ENCODE measurements around the gene MPPE1.

MPPE1 gene

GRCh38 chr18:11845654-11846053 is 62.5 kb downstream of the MPPE1 start:
- no CpG with 5 or more reads among the region's 4 CpGs for WGBS, 2 donors (ENCODE audit: extremely low coverage in 2 of 2, insufficient read length in 2 of 2, insufficient replicate concordance in 1 of 2)
- H3K9me3 ChIP-seq (replicated peaks in 1 of 2; ENCODE audit: control insufficient read depth in 2 of 2, insufficient read depth in 1 of 2, low read depth in 1 of 2, low read length in 2 of 2): no peaks in the 10 kb centered on the region
- no peak overlapping the region for H3K14ac ChIP-seq (ENCODE audit: low read length)
- H3K36me3 ChIP-seq (replicated peaks in 1 of 2; ENCODE audit: control insufficient read depth in 2 of 2, insufficient read depth in 2 of 2, low read length in 2 of 2): no peaks in the 10 kb centered on the region
- H3K27ac ChIP-seq (replicated peaks; ENCODE audit: low read length): no peak overlapping the region
- no peak overlapping the region for H3K18ac ChIP-seq (ENCODE audit: low read length)
- H4K91ac ChIP-seq (ENCODE audit: low read depth, low read length, poor library complexity): no peak overlapping the region
- H4K8ac ChIP-seq (ENCODE audit: low read depth, low read length): no peak overlapping the region
- H2BK12ac ChIP-seq (ENCODE audit: low read length): no peak overlapping the region
- no peak overlapping the region for H3K9ac ChIP-seq (ENCODE audit: low read depth, low read length, poor library complexity)
- no peak overlapping the region for H3K4ac ChIP-seq (ENCODE audit: low read length)
- no peak overlapping the region for H2BK5ac ChIP-seq (ENCODE audit: low read length)
- H3K4me1 ChIP-seq (ENCODE audit: control insufficient read depth in 2 of 2, insufficient read depth in 1 of 2, low read depth in 1 of 2, low read length in 2 of 2): peaks cover 3 to 13% of the 10 kb centered on the region in 2 donors
- no peaks in the 10 kb centered on the region for H3K27me3 ChIP-seq (ENCODE audit: control insufficient read depth in 3 of 3, insufficient read depth in 3 of 3, low read depth in 1 of 3, low read length in 3 of 3)
- no peak overlapping the region for H2AFZ ChIP-seq (ENCODE audit: low read length)
- no peak overlapping the region for H3K4me2 ChIP-seq (ENCODE audit: insufficient read depth, low read length, poor library complexity, severe bottlenecking)
- no peaks in the 10 kb centered on the region for H3K79me1 ChIP-seq (ENCODE audit: low read depth, low read length)
- H3K4me3 ChIP-seq (ENCODE audit: low read length in 2 of 2): no peak overlapping the region
- no peak overlapping the region for H2BK15ac ChIP-seq (ENCODE audit: low read length)
- no peak overlapping the region for H2AK5ac ChIP-seq (ENCODE audit: low read depth, low read length)
- no peak for DNase-seq (ENCODE audit: low spot score)
- H2BK120ac ChIP-seq (ENCODE audit: low read depth, low read length): no peak overlapping the region
- H3K23ac ChIP-seq (ENCODE audit: low read depth, low read length, poor library complexity): no peak overlapping the region

- WGBS, 2 donors (ENCODE audit: extremely low coverage in 2 of 2, insufficient read length in 2 of 2, insufficient replicate concordance in 1 of 2): no CpG with 5 or more reads among the region's 6 CpGs
- no peak overlapping the region for H2BK15ac ChIP-seq (ENCODE audit: low read length)
- no peak overlapping the region for H3K9ac ChIP-seq (ENCODE audit: low read depth, low read length, poor library complexity)
- H3K23ac ChIP-seq (ENCODE audit: low read depth, low read length, poor library complexity): no peak overlapping the region
- no peak overlapping the region for H4K91ac ChIP-seq (ENCODE audit: low read depth, low read length, poor library complexity)
- no peak overlapping the region for H3K14ac ChIP-seq (ENCODE audit: low read length)
- H3K79me1 ChIP-seq (ENCODE audit: low read depth, low read length): no peaks in the 10 kb centered on the region
- no peak for DNase-seq (ENCODE audit: low spot score)
- no peak overlapping the region for H2AK5ac ChIP-seq (ENCODE audit: low read depth, low read length)
- H3K27ac ChIP-seq (replicated peaks; ENCODE audit: low read length): no peak overlapping the region
- H3K4ac ChIP-seq (ENCODE audit: low read length): no peak overlapping the region
- no peaks in the 10 kb centered on the region for H3K27me3 ChIP-seq (ENCODE audit: control insufficient read depth in 3 of 3, insufficient read depth in 3 of 3, low read depth in 1 of 3, low read length in 3 of 3)
- H3K4me2 ChIP-seq (ENCODE audit: insufficient read depth, low read length, poor library complexity, severe bottlenecking): no peak overlapping the region
- no peak overlapping the region for H3K4me3 ChIP-seq (ENCODE audit: low read length in 2 of 2)
- H2BK12ac ChIP-seq (ENCODE audit: low read length): no peak overlapping the region
- H3K18ac ChIP-seq (ENCODE audit: low read length): no peak overlapping the region
- H4K8ac ChIP-seq (ENCODE audit: low read depth, low read length): no peak overlapping the region
- no peaks in the 10 kb centered on the region for H3K36me3 ChIP-seq (replicated peaks in 1 of 2; ENCODE audit: control insufficient read depth in 2 of 2, insufficient read depth in 2 of 2, low read length in 2 of 2)
- H2BK120ac ChIP-seq (ENCODE audit: low read depth, low read length): no peak overlapping the region
- H2AFZ ChIP-seq (ENCODE audit: low read length): no peak overlapping the region
- no peaks in the 10 kb centered on the region for H3K9me3 ChIP-seq (replicated peaks in 1 of 2; ENCODE audit: control insufficient read depth in 2 of 2, insufficient read depth in 1 of 2, low read depth in 1 of 2, low read length in 2 of 2)
- no peak overlapping the region for H2BK5ac ChIP-seq (ENCODE audit: low read length)
- peaks cover 3 to 14% of the 10 kb centered on the region in 2 donors for H3K4me1 ChIP-seq (ENCODE audit: control insufficient read depth in 2 of 2, insufficient read depth in 1 of 2, low read depth in 1 of 2, low read length in 2 of 2)
Measured at GRCh38 chr18:11844436-11844835, 63.7 kb downstream of the MPPE1 start.

GRCh38 chr18:11842562-11842961 is 65.6 kb downstream of the MPPE1 start:
- Histone ChIP-seq H3K9me3 (replicated peaks in 1 of 2; ENCODE audit: control insufficient read depth in 2 of 2, insufficient read depth in 1 of 2, low read depth in 1 of 2, low read length in 2 of 2) (no peaks in the 10 kb centered on the region), H2AK5ac (ENCODE audit: low read depth, low read length) (no peak overlapping the region), H3K14ac (ENCODE audit: low read length) (no peak overlapping the region), H3K4me1 (ENCODE audit: control insufficient read depth in 2 of 2, insufficient read depth in 1 of 2, low read depth in 1 of 2, low read length in 2 of 2) (peaks cover 3 to 14% of the 10 kb centered on the region in 2 donors), H4K8ac (ENCODE audit: low read depth, low read length) (no peak overlapping the region), H2BK15ac (ENCODE audit: low read length) (no peak overlapping the region), H3K18ac (ENCODE audit: low read length) (no peak overlapping the region), H3K9ac (ENCODE audit: low read depth, low read length, poor library complexity) (no peak overlapping the region), H4K91ac (ENCODE audit: low read depth, low read length, poor library complexity) (no peak overlapping the region), H3K79me1 (ENCODE audit: low read depth, low read length) (no peaks in the 10 kb centered on the region), H3K4me3 (ENCODE audit: low read length in 2 of 2) (no peak overlapping the region), H3K4ac (ENCODE audit: low read length) (no peak overlapping the region), H3K36me3 (replicated peaks in 1 of 2; ENCODE audit: control insufficient read depth in 2 of 2, insufficient read depth in 2 of 2, low read length in 2 of 2) (no peaks in the 10 kb centered on the region), H2BK120ac (ENCODE audit: low read depth, low read length) (no peak overlapping the region), H3K27ac (replicated peaks; ENCODE audit: low read length) (no peak overlapping the region), H3K4me2 (ENCODE audit: insufficient read depth, low read length, poor library complexity, severe bottlenecking) (no peak overlapping the region), H2BK12ac (ENCODE audit: low read length) (no peak overlapping the region), H3K23ac (ENCODE audit: low read depth, low read length, poor library complexity) (no peak overlapping the region), H3K27me3 (ENCODE audit: control insufficient read depth in 3 of 3, insufficient read depth in 3 of 3, low read depth in 1 of 3, low read length in 3 of 3) (no peaks in the 10 kb centered on the region), H2BK5ac (ENCODE audit: low read length) (no peak overlapping the region), H2AFZ (ENCODE audit: low read length) (no peak overlapping the region)
- no CpG with 5 or more reads among the region's 5 CpGs for WGBS, 2 donors (ENCODE audit: extremely low coverage in 2 of 2, insufficient read length in 2 of 2, insufficient replicate concordance in 1 of 2)
- no peak for DNase-seq (ENCODE audit: low spot score)

GRCh38 chr18:11840493-11840892 is 67.6 kb downstream of the MPPE1 start:
- H2AFZ ChIP-seq (ENCODE audit: low read length): peak overlapping the region; percentile 65
- DNase-seq (ENCODE audit: low spot score): peak; percentile 24
- H3K4me1 ChIP-seq (ENCODE audit: control insufficient read depth in 2 of 2, insufficient read depth in 1 of 2, low read depth in 1 of 2, low read length in 2 of 2): peaks cover 3 to 14% of the 10 kb centered on the region in 2 donors
- H2BK120ac ChIP-seq (ENCODE audit: low read depth, low read length): no peak overlapping the region
- H2BK12ac ChIP-seq (ENCODE audit: low read length): no peak overlapping the region
- H2BK15ac ChIP-seq (ENCODE audit: low read length): no peak overlapping the region
- H3K36me3 ChIP-seq (replicated peaks in 1 of 2; ENCODE audit: control insufficient read depth in 2 of 2, insufficient read depth in 2 of 2, low read length in 2 of 2): no peaks in the 10 kb centered on the region
- WGBS, 2 donors (ENCODE audit: extremely low coverage in 2 of 2, insufficient read length in 2 of 2, insufficient replicate concordance in 1 of 2): no CpG with 5 or more reads among the region's 6 CpGs
- no peaks in the 10 kb centered on the region for H3K79me1 ChIP-seq (ENCODE audit: low read depth, low read length)
- H3K27me3 ChIP-seq (ENCODE audit: control insufficient read depth in 3 of 3, insufficient read depth in 3 of 3, low read depth in 1 of 3, low read length in 3 of 3): no peaks in the 10 kb centered on the region
- H3K14ac ChIP-seq (ENCODE audit: low read length): no peak overlapping the region
- no peak overlapping the region for H3K23ac ChIP-seq (ENCODE audit: low read depth, low read length, poor library complexity)
- H3K9me3 ChIP-seq (replicated peaks in 1 of 2; ENCODE audit: control insufficient read depth in 2 of 2, insufficient read depth in 1 of 2, low read depth in 1 of 2, low read length in 2 of 2): no peaks in the 10 kb centered on the region
- H3K4me2 ChIP-seq (ENCODE audit: insufficient read depth, low read length, poor library complexity, severe bottlenecking): no peak overlapping the region
- no peak overlapping the region for H2BK5ac ChIP-seq (ENCODE audit: low read length)
- H3K4me3 ChIP-seq (ENCODE audit: low read length in 2 of 2): no peak overlapping the region
- H3K9ac ChIP-seq (ENCODE audit: low read depth, low read length, poor library complexity): no peak overlapping the region
- H3K4ac ChIP-seq (ENCODE audit: low read length): no peak overlapping the region
- no peak overlapping the region for H4K91ac ChIP-seq (ENCODE audit: low read depth, low read length, poor library complexity)
- H3K18ac ChIP-seq (ENCODE audit: low read length): no peak overlapping the region
- no peak overlapping the region for H3K27ac ChIP-seq (replicated peaks; ENCODE audit: low read length)
- no peak overlapping the region for H4K8ac ChIP-seq (ENCODE audit: low read depth, low read length)
- H2AK5ac ChIP-seq (ENCODE audit: low read depth, low read length): no peak overlapping the region

Data from neuronal stem cell (in vitro differentiated cells).